HUDEP-2 (cell line): ENCODE results near the gene CAMSAP2.

Source experiments
- DNase-seq, 76 experiments: peaks; one replicate each; lab custom pipeline; 2025; ENCODE audit not compliant: unreplicated experiment in 76 of 76; lab: John Stamatoyannopoulos, UW

CAMSAP2 gene, protein sequence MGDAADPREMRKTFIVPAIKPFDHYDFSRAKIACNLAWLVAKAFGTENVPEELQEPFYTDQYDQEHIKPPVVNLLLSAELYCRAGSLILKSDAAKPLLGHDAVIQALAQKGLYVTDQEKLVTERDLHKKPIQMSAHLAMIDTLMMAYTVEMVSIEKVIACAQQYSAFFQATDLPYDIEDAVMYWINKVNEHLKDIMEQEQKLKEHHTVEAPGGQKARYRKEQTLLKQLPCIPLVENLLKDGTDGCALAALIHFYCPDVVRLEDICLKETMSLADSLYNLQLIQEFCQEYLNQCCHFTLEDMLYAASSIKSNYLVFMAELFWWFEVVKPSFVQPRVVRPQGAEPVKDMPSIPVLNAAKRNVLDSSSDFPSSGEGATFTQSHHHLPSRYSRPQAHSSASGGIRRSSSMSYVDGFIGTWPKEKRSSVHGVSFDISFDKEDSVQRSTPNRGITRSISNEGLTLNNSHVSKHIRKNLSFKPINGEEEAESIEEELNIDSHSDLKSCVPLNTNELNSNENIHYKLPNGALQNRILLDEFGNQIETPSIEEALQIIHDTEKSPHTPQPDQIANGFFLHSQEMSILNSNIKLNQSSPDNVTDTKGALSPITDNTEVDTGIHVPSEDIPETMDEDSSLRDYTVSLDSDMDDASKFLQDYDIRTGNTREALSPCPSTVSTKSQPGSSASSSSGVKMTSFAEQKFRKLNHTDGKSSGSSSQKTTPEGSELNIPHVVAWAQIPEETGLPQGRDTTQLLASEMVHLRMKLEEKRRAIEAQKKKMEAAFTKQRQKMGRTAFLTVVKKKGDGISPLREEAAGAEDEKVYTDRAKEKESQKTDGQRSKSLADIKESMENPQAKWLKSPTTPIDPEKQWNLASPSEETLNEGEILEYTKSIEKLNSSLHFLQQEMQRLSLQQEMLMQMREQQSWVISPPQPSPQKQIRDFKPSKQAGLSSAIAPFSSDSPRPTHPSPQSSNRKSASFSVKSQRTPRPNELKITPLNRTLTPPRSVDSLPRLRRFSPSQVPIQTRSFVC (N-terminal part only)

DNA sequence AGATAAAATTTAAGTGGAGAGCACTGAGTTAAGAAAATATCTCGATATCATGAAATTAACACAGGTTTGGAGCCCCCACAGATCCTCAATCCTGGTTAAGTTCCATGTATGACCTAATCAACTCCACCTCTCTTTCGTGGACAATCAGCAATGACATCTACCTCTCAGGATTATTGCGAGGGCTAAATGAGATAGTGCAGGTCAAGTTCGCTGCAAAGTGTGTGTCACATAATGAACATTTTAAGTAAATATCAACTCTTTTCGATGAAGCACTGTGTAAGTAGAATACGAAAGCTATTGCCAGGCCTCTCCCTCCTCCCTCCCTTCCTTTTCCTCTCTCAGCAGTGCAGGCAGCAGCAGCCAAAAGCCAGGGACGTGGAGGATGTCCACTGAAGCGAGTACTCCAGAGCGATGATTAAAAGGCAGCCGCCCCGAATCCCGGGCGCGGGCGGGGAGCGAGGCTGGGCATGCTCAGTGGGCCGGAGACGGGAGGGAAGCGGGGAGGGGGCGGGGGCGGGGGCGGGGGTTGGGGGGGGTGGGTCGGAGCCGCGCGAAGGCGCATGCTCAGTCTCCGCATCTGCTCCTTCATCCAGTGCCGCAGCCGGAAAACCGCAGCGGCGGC, at the start of gene CAMSAP2:
CAMSAP2 (plus strand) TSS at position 567 of the 622 bp plus-strand sequence. CDS start 935 bp downstream, outside the sequence.
- peak in 5 of 76 experiments; percentile 1 to 8 (median 2) for DNase-seq

- DNase-seq: no peak
Observed at GRCh38 chr1:200692316-200692715, 46.4 kb upstream of the CAMSAP2 start.

- DNase-seq: no peak
Observed at GRCh38 chr1:200693327-200693726, 45.4 kb upstream of the CAMSAP2 start.

DNA sequence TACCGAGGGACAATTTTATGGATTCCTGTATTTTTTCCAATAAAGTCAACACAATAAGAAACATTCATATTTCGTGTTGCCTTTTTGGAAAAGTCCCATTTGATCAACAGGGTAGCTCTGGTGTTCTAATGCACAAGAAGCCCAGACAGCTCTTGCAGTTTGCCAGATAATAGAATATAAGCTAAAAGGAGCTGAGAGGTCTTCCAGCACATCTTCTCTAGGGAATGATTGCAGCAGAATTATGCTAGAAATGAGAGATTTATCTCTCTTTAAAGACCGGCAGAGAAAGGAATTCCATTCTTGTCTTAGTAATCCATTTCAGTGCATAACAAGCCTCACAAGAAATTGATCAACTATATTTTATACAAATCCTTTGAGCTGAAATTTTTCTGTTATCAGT, 44.0 kb upstream of the CAMSAP2 start:
- no peak for DNase-seq

- no peak for DNase-seq
Observed at GRCh38 chr1:200699871-200700270, 38.8 kb upstream of the CAMSAP2 start.

DNA sequence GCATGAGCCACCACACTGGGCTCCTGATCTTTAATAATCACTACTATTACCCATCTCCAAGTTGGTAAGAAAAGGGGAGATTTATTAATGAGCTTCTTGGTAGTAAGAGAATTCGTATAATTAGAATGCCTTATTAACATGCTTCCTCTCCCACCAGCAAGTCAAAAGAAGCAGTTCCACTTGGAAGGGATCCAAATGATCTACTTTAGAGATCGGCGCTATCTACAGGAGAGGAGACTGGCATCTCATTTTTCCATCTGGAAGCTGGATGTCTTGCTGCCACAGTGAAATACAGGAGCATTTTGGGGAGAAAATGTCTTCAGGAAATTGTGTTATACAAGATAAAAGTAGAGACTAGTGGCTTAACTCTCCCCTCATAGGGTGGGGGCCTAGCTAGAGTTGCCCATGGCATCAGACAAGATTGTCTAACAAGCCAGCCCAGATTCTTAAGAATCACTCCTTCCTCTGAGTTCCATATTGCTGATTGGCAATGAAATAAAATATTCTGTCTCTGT, 33.6 kb upstream of the CAMSAP2 start:
- DNase-seq: no peak

- DNase-seq: no peak
Observed at GRCh38 chr1:200706111-200706814, 32.4 kb upstream of the CAMSAP2 start.

DNA sequence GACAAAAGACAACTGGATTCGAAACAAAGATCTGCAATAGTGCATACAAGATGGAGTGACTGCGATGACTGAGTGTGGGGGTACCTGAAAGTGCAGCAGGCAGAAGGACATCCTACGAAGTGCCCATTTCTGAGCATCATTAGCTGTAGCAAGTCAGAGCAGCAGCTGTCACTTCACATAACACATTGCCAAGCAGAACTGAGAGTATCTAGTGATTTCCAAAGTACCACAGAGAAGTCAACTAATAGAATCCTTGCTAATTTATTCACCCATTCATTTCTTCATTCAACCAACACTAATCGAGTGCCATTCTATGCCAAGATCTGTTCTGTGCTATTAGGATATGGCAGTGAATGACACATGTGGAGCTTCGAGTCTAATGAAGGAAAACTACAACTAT, 31.6 kb upstream of the CAMSAP2 start:
- DNase-seq: no peak

- DNase-seq: no peak
Observed at GRCh38 chr1:200708161-200708560, 30.5 kb upstream of the CAMSAP2 start.

GRCh38 chr1:200708769-200709168, 29.9 kb upstream of the CAMSAP2 start:
- DNase-seq: peak in 3 of 76 experiments; percentile 5 to 8 (median 8)

DNA sequence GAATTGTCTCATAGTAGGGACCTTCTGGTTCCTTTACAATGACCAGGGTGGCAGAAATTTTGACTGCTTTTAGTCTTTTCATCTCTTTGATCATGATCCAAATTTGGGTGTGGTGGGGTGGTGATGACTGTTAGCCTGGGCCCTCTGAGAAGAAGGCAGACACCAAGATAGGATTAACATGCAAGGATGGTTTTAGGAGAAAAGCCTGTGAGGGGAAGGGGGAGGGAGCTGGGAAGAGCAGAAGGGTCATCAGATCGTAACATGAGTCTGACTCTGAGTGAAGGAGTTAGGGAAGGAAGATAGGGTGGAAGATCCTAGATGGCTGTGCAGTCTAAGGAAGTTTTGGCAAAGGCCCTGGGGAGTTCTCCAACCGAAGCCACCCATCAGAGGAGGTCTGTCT, 28.5 kb upstream of the CAMSAP2 start:
- DNase-seq: no peak

- no peak for DNase-seq
Observed at GRCh38 chr1:200714504-200715187, 24.0 kb upstream of the CAMSAP2 start.

GRCh38 chr1:200720199-200720598, 18.5 kb upstream of the CAMSAP2 start:
- DNase-seq: no peak

DNA sequence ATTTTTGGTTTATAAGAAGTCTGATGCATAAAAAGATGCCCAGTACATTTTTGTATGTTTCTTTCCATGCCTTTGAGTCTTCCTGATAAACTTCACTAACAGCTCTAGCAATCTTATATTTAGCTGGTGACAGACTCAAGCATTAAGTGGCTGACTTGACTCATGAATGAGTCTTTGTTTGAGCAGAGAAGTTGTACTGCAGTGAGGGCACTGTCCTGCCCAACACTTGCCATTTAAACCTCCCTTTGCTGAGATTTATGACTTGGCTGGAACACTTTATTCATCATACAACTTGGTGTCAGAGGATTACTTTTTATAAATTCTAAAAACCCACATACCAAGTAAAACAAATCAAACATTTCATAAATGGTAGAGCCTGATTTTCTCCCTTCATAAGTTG, 14.6 kb upstream of the CAMSAP2 start:
- no peak for DNase-seq

- no peak for DNase-seq
Observed at GRCh38 chr1:200727257-200727656, 11.4 kb upstream of the CAMSAP2 start.

DNA sequence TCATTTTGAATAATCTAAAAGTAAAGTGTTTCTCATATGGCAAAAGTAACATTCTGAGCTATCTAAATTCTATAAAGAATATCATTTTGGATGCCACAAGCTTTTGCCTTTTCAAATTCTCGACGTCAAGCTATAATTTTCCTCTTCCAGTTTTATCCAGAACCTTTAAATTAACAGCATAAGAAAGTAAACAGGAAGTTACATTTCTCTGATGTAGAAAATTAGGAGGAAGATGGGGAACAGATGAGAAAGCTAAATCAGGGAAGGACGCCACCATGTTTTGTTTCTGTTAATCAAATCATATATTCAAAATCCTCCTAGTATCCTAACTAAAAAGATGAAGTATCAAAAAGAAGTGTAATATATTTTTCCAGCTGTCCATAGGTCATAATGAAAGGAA, 8.8 kb upstream of the CAMSAP2 start:
- DNase-seq: no peak

DNA sequence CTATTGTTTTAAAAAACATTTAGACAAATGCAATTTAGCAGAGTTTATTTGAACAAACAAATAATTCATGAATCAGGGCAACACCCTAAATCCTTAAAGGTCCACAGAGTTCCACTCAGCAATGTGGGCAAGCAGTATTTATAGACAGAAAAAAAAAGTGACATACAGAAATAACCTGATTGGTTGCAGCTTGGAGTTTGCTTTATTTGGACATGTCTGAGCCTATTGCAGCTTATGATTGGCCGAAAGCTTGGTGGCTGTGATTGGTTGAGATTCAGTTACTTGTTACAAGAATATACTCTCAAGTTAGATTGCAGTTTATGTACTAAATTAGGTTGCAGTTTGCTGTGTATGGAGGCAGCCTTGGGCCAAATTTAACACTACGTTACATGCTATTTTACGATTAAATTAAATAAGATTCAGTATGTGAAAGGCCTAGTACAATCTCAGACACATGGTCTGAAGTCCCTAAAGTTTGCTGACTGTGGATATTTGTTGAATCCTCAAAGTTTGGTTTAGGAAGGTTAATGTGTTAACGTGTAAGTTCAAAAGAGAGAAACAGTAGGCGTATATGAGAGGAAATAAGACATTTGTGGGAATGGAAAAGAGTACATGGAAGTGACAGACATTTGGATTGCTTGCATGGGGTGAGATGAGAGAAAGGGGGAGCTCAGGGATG, 6.9 kb upstream of the CAMSAP2 start:
- DNase-seq: no peak

DNA sequence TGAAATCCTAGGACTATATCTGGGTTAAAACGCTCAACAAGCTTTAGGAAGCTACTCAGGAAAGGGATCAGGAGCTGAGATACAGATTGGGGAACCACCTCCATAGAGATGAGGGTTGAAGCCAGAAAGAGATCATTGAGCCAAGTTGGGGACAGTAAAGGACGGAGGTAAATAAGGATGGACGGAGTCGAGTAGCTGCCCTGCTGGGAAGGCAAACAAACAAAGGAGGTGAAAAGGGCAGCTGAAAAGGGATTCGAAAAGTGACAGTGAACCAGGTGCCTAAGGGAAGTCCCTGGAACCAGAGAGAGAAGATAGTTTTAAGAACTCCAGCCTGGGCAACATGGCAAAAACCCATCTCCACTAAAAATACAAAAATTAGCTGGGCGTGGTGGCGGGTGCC, 6.3 kb upstream of the CAMSAP2 start:
- DNase-seq: no peak

DNA sequence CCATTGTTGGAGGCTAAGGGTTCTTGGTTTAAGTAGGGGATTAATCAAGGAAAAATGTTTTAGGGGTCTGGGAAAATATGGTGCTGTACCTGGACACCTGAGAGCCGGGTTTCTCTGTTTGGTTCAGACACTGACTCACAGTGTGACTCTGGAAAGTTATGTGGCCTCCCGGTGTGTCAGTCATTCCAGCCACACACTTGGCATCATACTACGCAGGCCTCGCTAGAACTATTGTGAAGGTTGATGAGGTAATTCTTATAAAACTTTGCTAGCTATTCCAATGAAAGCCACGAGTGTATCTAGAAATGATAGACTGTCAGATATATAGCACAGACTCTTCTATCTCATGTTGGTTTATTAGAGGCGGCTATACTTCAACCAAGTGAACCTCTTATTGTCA, 4.8 kb upstream of the CAMSAP2 start:
- no peak for DNase-seq
